Lung (tissue), 12 donors: ENCODE data around the gene TCF12. TPM values are rescaled to one million over a fixed set of nuclear protein-coding genes. Genes with fewer than 3 reads are reported as not detected.
A peak's percentile ranks its signal among the peaks of the same experiment; 100 is the strongest.

Source experiments
- ATAC-seq: fragments of 200-7000 bp; cut with Tn5 transposase; one replicate; pipeline ENCODE4 v1.9.1; 2020; ENCODE audit warnings: moderate number of reproducible peaks; ENCODE audit not compliant: insufficient read depth, low FRiP score
- DNase-seq, 3 donors: peaks; one replicate each; pipeline ENCODE4 v3.0.0-alpha.2; 2013 to 2017
- H3K27ac ChIP-seq, 2 donors: one replicate each; pipeline ENCODE4 v1.5.1; 2013; ENCODE audit warnings: mild to moderate bottlenecking in 2 of 2, moderate library complexity in 2 of 2, control low read depth in 1 of 2, inconsistent platforms in 1 of 2, low read depth in 1 of 2, low read length in 1 of 2
- H3K27me3 ChIP-seq, 3 donors: one replicate each; pipeline ENCODE4 v1.5.1; 2013; ENCODE audit warnings: low read length in 2 of 3; ENCODE audit not compliant: control insufficient read depth in 3 of 3, insufficient read depth in 3 of 3
- H3K36me3 ChIP-seq, 4 donors: one replicate each; pipeline ENCODE4 v1.5.1; 2013; ENCODE audit warnings: low read length in 4 of 4, mild to moderate bottlenecking in 1 of 4, moderate library complexity in 1 of 4; ENCODE audit not compliant: control insufficient read depth in 4 of 4, insufficient read depth in 4 of 4
- H3K4me1 ChIP-seq, 5 donors: one replicate each; pipeline ENCODE4 v1.5.1; 2013; ENCODE audit warnings: low read length in 5 of 5, mild to moderate bottlenecking in 2 of 5, moderate library complexity in 1 of 5; ENCODE audit not compliant: control insufficient read depth in 5 of 5, insufficient read depth in 5 of 5
- H3K4me3 ChIP-seq: one replicate; pipeline ENCODE4 v1.5.1; 2013; ENCODE audit warnings: mild to moderate bottlenecking, control low read depth, moderate library complexity
- H3K9ac ChIP-seq, 2 donors: one replicate each; pipeline ENCODE4 v1.5.1; 2013; ENCODE audit warnings: low read length in 2 of 2, control low read depth in 1 of 2; ENCODE audit not compliant: insufficient read depth in 1 of 2
- H3K9me3 ChIP-seq, 4 donors: one replicate each; pipeline ENCODE4 v1.5.1; 2013; ENCODE audit warnings: low read length in 3 of 4, mild to moderate bottlenecking in 1 of 4, moderate library complexity in 1 of 4; ENCODE audit not compliant: control insufficient read depth in 4 of 4, insufficient read depth in 3 of 4
- CTCF ChIP-seq: IDR thresholded peaks from 2 replicates; pipeline ENCODE4 v1.5.1; 2012; ENCODE audit warnings: mild to moderate bottlenecking; ENCODE audit errors: control extremely low read depth, extremely low read depth
- WGBS, 2 donors: extraction: QIAGEN DNeasy Blood & Tissue Kit; methylation state at CpG; one replicate each; pipeline ENCODE4 v1.1.7; 2013; 5-methylcytosine and 5-hydroxymethylcytosine counted together
- polyA plus RNA-seq, 2 donors: library from polyadenylated mRNA; stranded (reverse); fragments of 200-250 nt; gene quantifications; one replicate each; pipeline ENCODE4 v1.2.1, GENCODE V29; 2013
- total RNA-seq, 2 donors: library from RNA; depleted of rRNA in 1 of 2; stranded (reverse); fragments of >200 nt in 1 of 2; gene quantifications; one replicate each; pipeline ENCODE4 v1.2.1, GENCODE V29; 2014 to 2021
- donor health status: control.
- donor health status: control.
- donor health status: Bipolar disorder and iron deficiency.
- donor health status: healthy.
- donor health status: DM: yes; HTN: yes; CAD: no.

Gene TCF12
- total and polyA plus RNA-seq, 4 donors, result 9.6 to 314 (median 56.3) TPM

- no peak for TF ChIP-seq CTCF
- Histone ChIP-seq H3K9me3 (no peaks in the 10 kb centered on the region), H3K36me3 (peaks cover 0 to 7% (median 0%) of the 10 kb centered on the region in 4 donors), H3K27ac (no peak overlapping the region), H3K9ac (no peak overlapping the region), H3K27me3 (no peaks in the 10 kb centered on the region), H3K4me1 (peaks cover 0 to 10% (median 5%) of the 10 kb centered on the region in 5 donors), H3K4me3 (no peak overlapping the region)
- DNase-seq, result no peak
- ATAC-seq, result no peak
- 92 to 94% methylated on average over 3 of the region's 3 CpGs for WGBS, 2 donors
Observed at GRCh38 chr15:57205996-57206395, 287.6 kb downstream of the TCF12 start.

- WGBS, 2 donors, result 27 to 30% methylated on average over 4 of the region's 4 CpGs
- H3K27me3 ChIP-seq, result no peaks in the 10 kb centered on the region
- no peak overlapping the region for H3K9ac ChIP-seq
- DNase-seq (peak in 2 of 3 donors; percentile 76 to 78), ATAC-seq (peak; percentile 47)
- peaks cover 0 to 48% (median 15%) of the 10 kb centered on the region in 5 donors for H3K4me1 ChIP-seq
- no peak overlapping the region for H3K27ac ChIP-seq
- TF ChIP-seq CTCF, result peak; percentile 55
- no peaks in the 10 kb centered on the region for H3K9me3 ChIP-seq
- H3K4me3 ChIP-seq, result no peak overlapping the region
- H3K36me3 ChIP-seq, result peaks cover 0 to under 1% (median 0%) of the 10 kb centered on the region in 4 donors
Observed at GRCh38 chr15:57213862-57214261, 295.4 kb downstream of the TCF12 start.

GRCh38 chr15:57215326-57215725 is 296.9 kb downstream of the TCF12 start:
- no peaks in the 10 kb centered on the region for H3K36me3 ChIP-seq
- peaks cover 0 to 60% (median 18%) of the 10 kb centered on the region in 5 donors for H3K4me1 ChIP-seq
- no peaks in the 10 kb centered on the region for H3K27me3 ChIP-seq
- no peak for ATAC-seq
- no peak overlapping the region for H3K27ac ChIP-seq
- peak in 1 of 3 donors; percentile 33 for DNase-seq
- WGBS, 2 donors, result 43 to 81% methylated on average over 3 of the region's 3 CpGs
- H3K4me3 ChIP-seq, result no peak overlapping the region
- no peak overlapping the region for H3K9ac ChIP-seq
- TF ChIP-seq CTCF, result no peak
- H3K9me3 ChIP-seq, result no peaks in the 10 kb centered on the region

- Histone ChIP-seq H3K9ac (no peak overlapping the region), H3K4me1 (peaks cover 0 to 66% (median 18%) of the 10 kb centered on the region in 5 donors), H3K27me3 (no peaks in the 10 kb centered on the region), H3K4me3 (no peak overlapping the region), H3K9me3 (no peaks in the 10 kb centered on the region), H3K36me3 (no peaks in the 10 kb centered on the region), H3K27ac (no peak overlapping the region)
- 81 to 84% methylated on average over 3 of the region's 3 CpGs for WGBS, 2 donors
- ATAC-seq, result no peak
- DNase-seq, result peak in 1 of 3 donors; percentile 52
- TF ChIP-seq CTCF, result no peak
Observed at GRCh38 chr15:57215881-57216280, 297.4 kb downstream of the TCF12 start.
